GM21526 (cell line): ENCODE data around the gene DEFB112.

ENCODE experiments used
- ATAC-seq: cut with Tn5 transposase; IDR thresholded peaks from one replicate; pipeline ENCODE4 v1.9.1; 2021; ENCODE audit warnings: moderate library complexity; ENCODE audit not compliant: unreplicated experiment, low FRiP score

Gene DEFB112

GRCh38 chr6:50049829-50050228, at the start of gene DEFB112:
TSS of gene DEFB112 (minus strand) at chr6:50049929. CDS start at chr6:50049869, 60 bp downstream.
- no peak for ATAC-seq

GRCh38 chr6:50098641-50098993, 48.9 kb upstream of the DEFB112 start:
- no peak for ATAC-seq

GRCh38 chr6:50097966-50098640, 48.4 kb upstream of the DEFB112 start:
- no peak for ATAC-seq

GRCh38 chr6:50096296-50096695, 46.6 kb upstream of the DEFB112 start:
- ATAC-seq: no peak

- no peak for ATAC-seq
Observed at GRCh38 chr6:50093938-50094272, 44.2 kb upstream of the DEFB112 start.

- ATAC-seq: no peak
Observed at GRCh38 chr6:50093116-50093937, 43.6 kb upstream of the DEFB112 start.

GRCh38 chr6:50091641-50092040, 41.9 kb upstream of the DEFB112 start:
- ATAC-seq: no peak

- no peak for ATAC-seq
Observed at GRCh38 chr6:50089911-50090310, 40.2 kb upstream of the DEFB112 start.

GRCh38 chr6:50087231-50087954, 37.7 kb upstream of the DEFB112 start:
- ATAC-seq: no peak

GRCh38 chr6:50077385-50077784, 27.7 kb upstream of the DEFB112 start:
- no peak for ATAC-seq

GRCh38 chr6:50076431-50076830, 26.7 kb upstream of the DEFB112 start:
- no peak for ATAC-seq

GRCh38 chr6:50071921-50072320, 22.2 kb upstream of the DEFB112 start:
- no peak for ATAC-seq

GRCh38 chr6:50070101-50070500, 20.4 kb upstream of the DEFB112 start:
- no peak for ATAC-seq

- no peak for ATAC-seq
Observed at GRCh38 chr6:50062051-50062450, 12.3 kb upstream of the DEFB112 start.

- ATAC-seq: no peak
Observed at GRCh38 chr6:50056242-50056641, 6.5 kb upstream of the DEFB112 start.

GRCh38 chr6:50047026-50047425, 2.7 kb downstream of the DEFB112 start:
- ATAC-seq: no peak

- ATAC-seq: no peak
Observed at GRCh38 chr6:50030777-50031562, 18.8 kb downstream of the DEFB112 start.

GRCh38 chr6:50030350-50030749, 19.4 kb downstream of the DEFB112 start:
- no peak for ATAC-seq

GRCh38 chr6:50025258-50025657, 24.5 kb downstream of the DEFB112 start:
- ATAC-seq: no peak

GRCh38 chr6:50021894-50022293, 27.8 kb downstream of the DEFB112 start, which contains the start of gene DEFB110:
TSS of gene DEFB110 (minus strand) at chr6:50021994. CDS start at chr6:50021935, 59 bp downstream.
- no peak for ATAC-seq

- ATAC-seq: no peak
Observed at GRCh38 chr6:50007819-50008218, 41.9 kb downstream of the DEFB112 start.
